GM12801 (cell line): ENCODE data around the gene TMEM132A.

Experiments used
- TF ChIP-seq, protein P1 (sequence below): IDR thresholded peaks from one replicate; pipeline ENCODE4 v1.5.1; 2011; ENCODE audit warnings: control low read depth; ENCODE audit not compliant: insufficient read length; ENCODE audit errors: extremely low read depth

Gene TMEM132A

DNA sequence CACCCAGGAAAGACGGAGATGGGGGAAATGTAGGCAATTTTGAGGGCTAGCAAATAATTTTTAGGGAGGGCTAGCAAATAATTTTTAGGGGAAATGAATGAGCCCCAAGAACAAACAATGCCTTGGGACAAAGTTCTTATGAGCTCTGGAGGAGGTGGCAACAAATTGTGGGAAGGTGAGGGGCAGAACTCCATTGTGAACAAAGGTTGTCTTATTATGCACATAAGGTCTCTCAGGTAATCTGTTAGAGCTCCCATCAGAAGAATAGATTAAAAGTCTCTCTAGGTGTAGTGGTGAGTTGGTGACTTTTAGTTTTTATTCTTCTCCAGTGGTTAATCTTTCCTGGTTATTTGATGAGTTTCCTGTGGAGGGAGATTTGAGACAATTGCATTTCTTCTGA is 15.5 kb upstream of the TMEM132A start:
- TF ChIP-seq, protein P1, sequence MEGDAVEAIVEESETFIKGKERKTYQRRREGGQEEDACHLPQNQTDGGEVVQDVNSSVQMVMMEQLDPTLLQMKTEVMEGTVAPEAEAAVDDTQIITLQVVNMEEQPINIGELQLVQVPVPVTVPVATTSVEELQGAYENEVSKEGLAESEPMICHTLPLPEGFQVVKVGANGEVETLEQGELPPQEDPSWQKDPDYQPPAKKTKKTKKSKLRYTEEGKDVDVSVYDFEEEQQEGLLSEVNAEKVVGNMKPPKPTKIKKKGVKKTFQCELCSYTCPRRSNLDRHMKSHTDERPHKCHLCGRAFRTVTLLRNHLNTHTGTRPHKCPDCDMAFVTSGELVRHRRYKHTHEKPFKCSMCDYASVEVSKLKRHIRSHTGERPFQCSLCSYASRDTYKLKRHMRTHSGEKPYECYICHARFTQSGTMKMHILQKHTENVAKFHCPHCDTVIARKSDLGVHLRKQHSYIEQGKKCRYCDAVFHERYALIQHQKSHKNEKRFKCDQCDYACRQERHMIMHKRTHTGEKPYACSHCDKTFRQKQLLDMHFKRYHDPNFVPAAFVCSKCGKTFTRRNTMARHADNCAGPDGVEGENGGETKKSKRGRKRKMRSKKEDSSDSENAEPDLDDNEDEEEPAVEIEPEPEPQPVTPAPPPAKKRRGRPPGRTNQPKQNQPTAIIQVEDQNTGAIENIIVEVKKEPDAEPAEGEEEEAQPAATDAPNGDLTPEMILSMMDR: no peak

DNA sequence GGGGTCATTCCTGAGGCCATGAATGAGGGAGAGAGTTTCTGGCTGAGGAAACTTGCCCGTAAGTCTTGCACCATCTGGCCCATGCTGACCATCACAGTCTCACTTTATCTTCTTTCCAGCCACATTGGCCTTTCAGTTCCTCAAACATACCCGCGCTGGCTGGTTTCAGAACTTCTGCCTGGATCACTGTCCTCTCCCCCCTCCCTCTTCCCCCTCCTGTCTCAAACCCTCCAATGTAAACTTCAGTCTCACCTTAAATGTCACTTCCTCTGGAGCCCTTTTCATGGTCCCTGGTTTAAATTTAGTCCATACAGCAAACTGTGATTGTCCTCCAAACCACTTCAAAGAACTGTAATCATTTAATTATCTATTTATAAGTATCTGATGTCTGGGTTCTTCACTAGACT is 14.0 kb upstream of the TMEM132A start:
- TF ChIP-seq, protein P1: no peak

DNA sequence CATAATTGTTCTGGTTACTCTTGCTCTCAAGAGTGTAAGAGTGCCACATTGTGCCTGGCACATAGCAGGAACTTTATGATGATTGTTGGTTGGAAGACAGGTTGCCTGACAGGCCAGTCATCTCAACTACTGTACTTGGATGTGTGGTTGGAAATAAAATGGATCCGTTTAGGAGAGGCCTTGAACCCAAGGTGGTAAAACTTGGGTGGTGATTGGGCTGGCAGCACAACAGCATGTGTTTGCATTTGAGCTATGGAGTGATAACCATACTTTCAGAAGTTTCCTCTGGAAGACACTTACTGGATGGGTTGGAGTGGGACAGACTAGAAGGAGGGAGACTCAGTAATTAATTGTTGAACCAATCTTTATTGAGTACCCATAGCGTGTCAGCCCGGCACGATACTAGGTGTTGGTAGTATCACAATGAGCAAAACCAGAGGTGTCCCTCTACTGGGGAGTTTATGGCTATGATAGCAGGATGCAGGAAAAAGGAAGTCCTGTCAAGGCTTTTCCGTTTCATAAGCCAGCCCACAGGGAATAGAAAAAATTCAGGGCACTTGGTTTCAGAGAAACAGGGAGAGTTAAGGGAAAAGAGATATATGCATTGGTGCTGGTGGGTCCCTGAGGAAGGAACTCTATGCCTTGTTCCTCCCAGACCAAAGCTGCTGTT is 13.4 kb upstream of the TMEM132A start:
- TF ChIP-seq, protein P1: no peak

DNA sequence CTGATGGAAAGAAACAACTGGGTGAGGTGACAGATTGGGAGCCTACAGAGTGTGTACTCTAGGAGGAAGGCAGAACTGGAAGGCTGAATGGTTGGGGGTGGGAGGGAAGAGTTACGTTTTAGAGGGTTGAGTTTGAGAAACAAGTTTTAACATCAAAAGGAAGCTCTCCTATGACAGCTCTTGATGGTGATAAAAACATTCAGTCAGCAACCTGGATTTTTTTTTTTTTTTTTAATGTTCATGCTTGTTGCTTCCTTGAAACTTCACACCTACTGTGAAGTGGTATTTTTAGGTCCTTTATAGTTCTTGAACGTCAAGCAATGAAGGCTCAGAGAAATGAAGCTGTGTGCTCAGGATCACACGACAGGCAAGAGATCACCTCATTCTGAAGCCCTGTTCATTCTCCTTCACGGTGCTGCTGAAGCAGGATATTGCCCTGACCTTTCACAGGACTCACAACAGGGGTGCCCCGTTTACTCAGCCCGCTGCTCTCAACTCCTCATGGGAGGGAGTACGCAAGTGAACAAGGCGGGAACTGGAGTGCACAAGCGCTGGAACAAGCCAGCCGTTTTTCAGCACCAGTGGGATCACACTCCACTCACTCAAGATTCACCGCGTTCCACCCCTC is 11.9 kb upstream of the TMEM132A start:
- TF ChIP-seq, protein P1: no peak

DNA sequence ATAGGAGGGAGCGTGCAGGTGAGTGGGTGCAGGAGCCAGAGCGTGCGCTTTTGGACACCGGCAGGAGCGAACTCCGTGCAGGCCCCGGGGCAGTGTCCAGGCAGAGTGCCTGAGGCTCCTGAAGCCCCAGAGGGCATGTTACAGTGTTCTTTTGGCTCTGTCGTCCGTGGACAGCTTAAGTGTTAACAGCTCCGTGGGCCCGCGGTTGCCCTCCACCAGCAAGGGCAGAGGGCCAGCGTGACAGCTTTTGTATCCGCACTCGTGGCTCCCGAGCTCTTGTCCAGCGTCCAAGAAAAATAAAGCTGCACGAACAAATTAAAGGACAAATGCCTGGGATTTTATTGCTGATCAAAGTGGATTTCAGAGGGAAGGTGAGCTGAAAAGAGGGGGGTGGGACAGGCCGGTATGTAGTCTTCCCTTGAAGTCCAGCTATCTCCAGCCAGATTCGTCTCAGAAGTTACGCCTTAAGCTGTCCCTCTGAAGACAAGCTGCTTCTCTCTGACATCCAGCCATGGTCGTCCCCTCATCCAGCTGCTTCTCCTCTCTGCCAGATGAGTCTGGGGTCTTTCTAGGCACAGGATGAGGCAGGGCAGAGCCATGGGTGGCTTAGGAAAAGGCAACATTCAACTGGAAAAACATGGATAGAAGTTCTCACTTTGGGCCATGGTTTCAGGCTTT is 11.3 kb upstream of the TMEM132A start:
- TF ChIP-seq, protein P1: no peak

DNA sequence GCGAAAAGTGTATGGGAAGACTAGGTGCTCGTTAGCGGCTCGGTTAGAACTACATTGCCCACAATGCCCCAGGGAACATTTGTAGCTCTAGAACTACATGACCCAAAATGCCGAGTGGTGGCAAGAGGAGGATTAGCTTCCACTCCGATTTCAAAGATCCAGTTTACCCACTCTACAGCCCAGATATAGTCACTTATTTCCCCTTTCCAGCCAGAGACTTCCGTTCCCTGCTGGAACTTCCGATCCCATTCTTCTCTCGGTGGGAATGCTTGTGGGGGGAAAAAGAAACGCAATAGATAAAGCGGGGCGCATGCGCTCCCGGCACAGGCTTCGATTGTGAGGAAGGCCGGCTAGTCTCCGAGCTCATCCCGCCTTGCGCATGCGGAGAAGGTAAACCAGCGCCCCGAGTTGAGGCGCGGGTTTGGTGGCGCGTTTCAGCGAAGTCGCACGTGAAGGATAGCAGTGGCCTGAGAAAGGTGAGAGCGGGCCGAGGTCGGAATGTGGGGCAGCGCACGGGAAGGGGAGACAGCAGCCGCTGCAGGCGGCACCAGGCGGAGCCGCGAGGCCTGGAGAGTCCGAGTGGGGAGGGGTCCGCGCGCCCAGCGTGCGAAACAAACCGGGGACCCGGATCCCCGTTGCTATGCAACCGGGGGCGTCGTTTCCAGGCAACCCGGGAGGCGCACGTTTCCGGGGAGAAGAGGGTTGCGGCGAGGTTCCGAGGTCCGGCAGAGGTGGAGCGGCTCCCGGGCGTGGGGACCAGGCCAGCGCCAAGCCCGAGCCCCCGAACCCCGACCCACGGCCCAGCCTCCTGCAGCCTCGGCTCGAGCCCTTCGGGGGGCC is 10.2 kb upstream of the TMEM132A start, which contains the start of gene TMEM109:
Gene TMEM109 (plus strand): TSS at position 366 of the 840 bp plus-strand sequence. CDS start 5,536 bp downstream, outside the sequence.
- TF ChIP-seq, protein P1: no peak
